ENCODE measurements around the gene SPIRE1.

The SPIRE1 gene

GRCh38 chr18:12452784-12453183 lies 205.1 kb downstream of the SPIRE1 start:
- DNase-seq (ENCODE audit: low spot score), result no peak
- FAIRE-seq, result no peak

- no peak for FAIRE-seq
- no peak for DNase-seq (ENCODE audit: low spot score)
Measured at GRCh38 chr18:12451428-12451827, 206.5 kb downstream of the SPIRE1 start.

GRCh38 chr18:12449051-12449785 lies 208.7 kb downstream of the SPIRE1 start:
- no peak for FAIRE-seq
- DNase-seq (ENCODE audit: low spot score), result no peak

- DNase-seq (ENCODE audit: low spot score) (no peak), FAIRE-seq (no peak)
Measured at GRCh38 chr18:12445554-12445953, 212.4 kb downstream of the SPIRE1 start.

- no peak for DNase-seq (ENCODE audit: low spot score)
- FAIRE-seq, result no peak
Measured at GRCh38 chr18:12443551-12443950, 214.4 kb downstream of the SPIRE1 start.

- FAIRE-seq (no peak), DNase-seq (ENCODE audit: low spot score) (no peak)
Measured at GRCh38 chr18:12442946-12443345, 215.0 kb downstream of the SPIRE1 start.

GRCh38 chr18:12441475-12442034 lies 216.4 kb downstream of the SPIRE1 start:
- no peak for FAIRE-seq
- no peak for DNase-seq (ENCODE audit: low spot score)

- no peak for FAIRE-seq
- DNase-seq (ENCODE audit: low spot score), result no peak
Measured at GRCh38 chr18:12438257-12438656, 219.7 kb downstream of the SPIRE1 start.

- DNase-seq (ENCODE audit: low spot score) (no peak), FAIRE-seq (peak; percentile 58)
Measured at GRCh38 chr18:12435867-12436266, 222.0 kb downstream of the SPIRE1 start.

GRCh38 chr18:12434541-12434929 lies 223.4 kb downstream of the SPIRE1 start:
- no peak for DNase-seq (ENCODE audit: low spot score)
- FAIRE-seq, result no peak

- DNase-seq (ENCODE audit: low spot score) (no peak), FAIRE-seq (no peak)
Measured at GRCh38 chr18:12433829-12434540, 223.9 kb downstream of the SPIRE1 start.

GRCh38 chr18:12432881-12433280 lies 225.0 kb downstream of the SPIRE1 start:
- DNase-seq (ENCODE audit: low spot score), result no peak
- FAIRE-seq, result no peak

- no peak for DNase-seq (ENCODE audit: low spot score)
- FAIRE-seq, result no peak
Measured at GRCh38 chr18:12432196-12432595, 225.7 kb downstream of the SPIRE1 start.

- DNase-seq (ENCODE audit: low spot score), result no peak
Measured at GRCh38 chr18:12431561-12431960, 226.3 kb downstream of the SPIRE1 start.

GRCh38 chr18:12430137-12430990 lies 227.5 kb downstream of the SPIRE1 start:
- no peak for DNase-seq (ENCODE audit: low spot score)
- peak; percentile 100 for FAIRE-seq

More at GRCh38 chr18:12431561-12431960, 226.3 kb downstream of the SPIRE1 start:
- no peak for FAIRE-seq

- FAIRE-seq, result no peak
- DNase-seq (ENCODE audit: low spot score), result no peak
Measured at GRCh38 chr18:12429556-12429955, 228.4 kb downstream of the SPIRE1 start.

- FAIRE-seq, result no peak
- no peak for DNase-seq (ENCODE audit: low spot score)
Measured at GRCh38 chr18:12428923-12429322, 229.0 kb downstream of the SPIRE1 start.

GRCh38 chr18:12426924-12427323 lies 231.0 kb downstream of the SPIRE1 start:
- DNase-seq (ENCODE audit: low spot score) (no peak), FAIRE-seq (peak; percentile 90)

GRCh38 chr18:12424252-12424651 lies 233.7 kb downstream of the SPIRE1 start:
- FAIRE-seq (no peak), DNase-seq (ENCODE audit: low spot score) (no peak)

GRCh38 chr18:12423820-12424219 lies 234.1 kb downstream of the SPIRE1 start:
- DNase-seq (ENCODE audit: low spot score), result no peak
- FAIRE-seq, result peak; percentile 40

GRCh38 chr18:12423393-12423792 lies 234.5 kb downstream of the SPIRE1 start:
- no peak for DNase-seq (ENCODE audit: low spot score)
- FAIRE-seq, result peak; percentile 56

GRCh38 chr18:12422936-12423335 lies 235.0 kb downstream of the SPIRE1 start:
- FAIRE-seq (peak; percentile 62), DNase-seq (ENCODE audit: low spot score) (no peak)

Measured in urothelium cell line (cell line).